ENCODE data around the gene LPIN2.

GRCh38 chr18:3029215-3029952, 16.4 kb upstream of the LPIN2 start:
- no peak for TF ChIP-seq EZH2phosphoT487 (IDR thresholded peaks at IDR 0.05; ENCODE audit: insufficient read depth, low read depth)
- TF ChIP-seq EZH2 (IDR thresholded peaks at IDR 0.05; ENCODE audit: insufficient read depth, poor library complexity, severe bottlenecking): no peak
